HG02798 (cell line): ENCODE data around the gene ZMIZ1.

Experiments
- ATAC-seq: cut with Tn5 transposase; IDR thresholded peaks from one replicate; pipeline ENCODE4 v1.9.1; 2021; ENCODE audit warnings: mild to moderate bottlenecking; ENCODE audit not compliant: unreplicated experiment, poor library complexity

The ZMIZ1 gene

DNA sequence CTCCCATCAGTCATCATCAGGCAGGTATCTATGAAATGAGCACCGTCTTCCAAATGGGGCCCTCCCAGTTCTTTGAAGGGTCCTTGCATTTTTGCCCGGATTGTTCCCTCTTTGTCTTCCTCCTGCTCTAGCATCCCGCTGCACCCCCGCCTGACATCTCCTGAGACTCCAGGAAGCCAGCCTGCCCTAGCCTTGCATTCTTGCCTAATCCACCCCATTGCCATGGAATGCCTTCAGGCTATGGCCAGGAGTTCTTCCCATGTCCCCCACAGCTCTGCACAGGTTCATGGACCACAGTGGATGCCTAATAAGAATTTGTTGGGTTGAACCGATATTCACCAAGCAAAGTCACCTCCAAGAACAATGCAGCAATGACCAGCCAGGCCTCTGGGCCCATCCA is 62.1 kb downstream of the ZMIZ1 start:
- no peak for ATAC-seq

- no peak for ATAC-seq
These were observed 63.3 kb downstream of the ZMIZ1 start for GRCh38 chr10:79131836-79132631.

GRCh38 chr10:79132681-79133381 is 64.1 kb downstream of the ZMIZ1 start:
- no peak for ATAC-seq

GRCh38 chr10:79133416-79133815 is 64.7 kb downstream of the ZMIZ1 start:
- no peak for ATAC-seq

DNA sequence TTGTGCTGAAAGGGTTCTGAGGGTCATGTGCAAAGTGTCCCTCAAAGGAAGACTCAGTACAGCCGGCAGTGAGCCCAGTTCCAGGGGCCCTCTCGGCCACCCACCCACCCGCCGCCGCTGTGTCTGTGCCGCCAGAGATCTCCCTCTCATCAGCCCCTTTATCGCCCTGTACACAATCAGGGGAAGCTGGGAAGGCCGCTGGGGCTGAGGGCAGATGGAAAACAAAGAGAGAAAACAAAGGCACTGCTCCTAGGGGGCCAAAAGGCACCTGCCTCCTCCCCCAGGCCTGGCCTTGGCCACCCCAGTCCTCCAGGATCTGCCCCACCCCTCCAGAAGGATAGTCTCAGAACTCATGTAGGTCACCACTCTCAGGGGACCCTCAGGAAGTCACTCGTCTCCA is 67.0 kb downstream of the ZMIZ1 start:
- no peak for ATAC-seq

- no peak for ATAC-seq
These were observed 67.7 kb downstream of the ZMIZ1 start for GRCh38 chr10:79136236-79137005.

DNA sequence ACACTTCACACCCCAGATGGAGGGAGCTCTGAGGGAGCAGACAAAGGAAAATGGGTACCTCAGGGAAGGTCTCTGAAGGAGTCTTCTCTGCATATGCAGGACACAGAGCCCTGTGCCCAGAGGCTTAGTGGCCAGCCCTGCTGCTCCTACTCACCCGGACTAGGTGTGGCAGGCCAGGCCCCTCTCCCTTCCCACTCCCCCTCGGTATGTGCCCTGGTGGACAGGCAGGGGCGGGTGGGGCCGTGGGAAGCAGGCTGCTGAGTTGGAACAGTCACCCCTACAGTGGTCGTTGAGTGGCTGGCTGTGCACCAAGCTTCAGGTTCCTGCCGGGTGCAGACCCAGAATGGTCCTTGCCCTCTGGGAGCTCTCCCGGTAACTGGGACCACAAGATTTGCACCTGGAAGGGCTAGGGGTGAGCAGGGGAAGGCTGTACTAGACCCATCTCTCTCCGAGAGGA is 68.6 kb downstream of the ZMIZ1 start:
- peak; percentile 16 for ATAC-seq

DNA sequence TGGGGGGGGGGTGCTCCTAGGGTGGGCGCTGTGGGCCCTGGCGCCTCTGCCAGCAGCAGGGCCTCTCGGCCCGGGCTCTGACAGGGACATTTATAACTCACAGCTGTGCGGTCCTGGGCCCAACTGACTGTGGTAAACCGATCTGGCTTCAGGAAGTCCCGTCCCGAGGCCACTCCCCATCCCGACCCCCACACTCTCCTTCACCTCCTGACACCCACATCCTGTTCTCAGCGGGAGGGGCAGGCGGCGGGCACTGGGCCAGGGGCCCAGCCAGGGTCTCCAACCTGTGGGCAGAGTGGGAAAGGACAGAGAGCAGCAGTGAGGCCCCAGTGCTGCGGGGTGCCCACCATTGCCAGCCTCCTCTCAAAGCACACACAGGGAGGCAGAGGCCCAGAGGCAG is 69.1 kb downstream of the ZMIZ1 start:
- peak; percentile 82 for ATAC-seq

- ATAC-seq: no peak
These were observed 69.8 kb downstream of the ZMIZ1 start for GRCh38 chr10:79138449-79139123.

GRCh38 chr10:79139124-79139835 is 70.5 kb downstream of the ZMIZ1 start:
- no peak for ATAC-seq

DNA sequence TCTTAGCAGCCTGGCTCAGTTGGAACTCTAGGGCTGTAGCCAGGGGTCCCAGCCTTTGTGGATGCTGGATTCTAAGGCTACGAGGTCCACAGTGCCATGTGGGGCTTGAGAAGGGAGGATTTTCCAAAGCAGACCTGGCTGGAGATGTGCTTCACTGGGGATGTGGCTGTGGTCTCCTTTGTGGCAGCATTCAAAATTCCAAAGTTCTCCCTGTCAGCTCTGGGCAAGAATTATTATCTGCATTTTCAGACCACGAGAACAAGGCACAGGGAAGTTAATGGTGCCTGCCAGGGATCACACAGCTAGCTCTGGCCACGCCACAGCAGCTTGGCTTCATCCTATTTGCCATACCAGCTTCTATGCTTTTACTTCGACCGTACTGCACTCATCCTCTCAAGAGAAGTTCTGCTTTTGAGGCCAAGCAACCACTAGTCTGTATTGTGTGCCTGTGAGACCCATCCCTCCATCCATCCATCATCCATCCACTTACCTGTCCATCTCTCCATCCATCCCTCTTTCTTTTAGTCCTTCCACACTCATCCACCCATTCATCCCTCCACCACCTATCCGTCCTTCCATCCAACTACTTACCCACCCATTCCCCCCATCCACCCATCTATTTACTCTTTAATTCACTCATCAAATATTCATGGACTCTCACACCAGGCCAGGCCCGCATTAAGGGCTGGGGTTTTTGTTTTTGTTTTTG is 71.5 kb downstream of the ZMIZ1 start:
- no peak for ATAC-seq

- no peak for ATAC-seq
These were observed 72.1 kb downstream of the ZMIZ1 start for GRCh38 chr10:79140855-79141254.

- no peak for ATAC-seq
These were observed 73.3 kb downstream of the ZMIZ1 start for GRCh38 chr10:79142064-79142491.

DNA sequence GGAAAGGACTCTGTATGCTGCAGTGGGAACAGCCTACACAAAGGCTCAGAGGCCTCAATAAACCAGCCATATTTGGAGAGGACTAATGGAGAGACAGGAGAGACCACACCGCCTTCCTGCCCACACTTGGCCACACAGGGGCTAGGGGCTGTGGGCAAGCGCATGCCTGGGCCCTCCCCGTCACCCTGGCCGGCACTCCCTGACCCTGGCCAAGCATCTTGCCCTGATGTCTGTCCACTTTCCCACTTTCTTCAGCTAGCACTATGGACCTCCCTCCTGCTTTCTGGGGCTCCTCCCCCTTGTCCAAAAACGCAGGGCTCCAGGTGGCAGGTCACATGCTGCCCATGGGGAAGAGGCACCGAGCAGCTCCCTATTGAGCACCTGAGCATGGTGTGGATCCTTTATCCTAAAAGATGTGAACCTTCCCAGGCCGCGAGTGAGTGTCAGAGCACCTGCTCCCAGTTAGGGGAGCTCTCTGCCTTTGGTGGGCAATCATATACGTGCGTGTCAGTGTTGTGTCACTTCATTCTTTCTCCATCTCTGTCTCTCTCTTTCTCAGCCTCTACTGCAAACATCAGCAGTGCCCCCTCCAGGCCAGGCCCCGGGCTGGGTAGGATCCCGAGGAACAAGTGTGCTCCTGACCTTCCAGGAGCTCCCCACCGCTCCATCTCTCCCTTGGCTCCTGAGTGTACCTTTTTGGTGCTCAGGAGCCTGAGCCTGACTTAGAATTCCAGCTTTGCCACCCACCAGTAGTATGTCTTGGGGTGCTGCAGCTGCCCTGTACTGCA is 74.0 kb downstream of the ZMIZ1 start:
- no peak for ATAC-seq

DNA sequence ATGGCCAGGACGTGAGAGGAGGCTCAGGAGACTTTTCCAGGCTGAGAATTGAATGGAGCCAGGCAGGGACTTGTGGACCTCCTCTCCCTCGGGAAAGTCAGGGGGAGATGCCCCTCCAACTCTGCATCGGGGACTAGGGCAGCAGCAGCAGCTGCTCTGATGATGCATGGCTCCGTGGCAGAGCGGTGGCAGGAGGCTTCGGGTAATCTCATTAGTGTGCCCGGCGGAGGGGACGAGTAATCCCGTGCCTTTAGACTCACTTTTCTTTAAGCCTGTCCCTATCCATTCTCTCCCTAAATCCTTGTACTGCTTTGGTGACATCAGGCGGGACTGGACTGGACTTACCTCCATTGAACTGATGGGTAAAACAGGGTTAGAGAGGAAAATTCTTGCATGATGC is 75.1 kb downstream of the ZMIZ1 start:
- no peak for ATAC-seq

GRCh38 chr10:79144351-79145173 is 75.8 kb downstream of the ZMIZ1 start:
- no peak for ATAC-seq

GRCh38 chr10:79145174-79145483 is 76.4 kb downstream of the ZMIZ1 start:
- ATAC-seq: no peak
